Brain microvascular endothelial cell (primary cell): ENCODE results near the gene HELT.
"Not testable (repeated sequence)": the region's sequence is repeated elsewhere in the genome, so short reads cannot be mapped to it uniquely, and the experiment has no call there.

Experiments
- DNase-seq: peaks from one replicate; pipeline ENCODE4 v3.0.0-alpha.2; 2020
- H3K27ac ChIP-seq: fragments of 250-450 bp; sonication (Bioruptor Pico); 2 replicates; pipeline ENCODE4 v1.5.1; 2020; ENCODE audit warnings: mild to moderate bottlenecking, moderate library complexity
- H3K27me3 ChIP-seq: fragments of 250-450 bp; sonication (Bioruptor Pico); replicated peaks from 2 replicates; pipeline ENCODE4 v1.5.1; 2020; ENCODE audit warnings: mild to moderate bottlenecking
- H3K36me3 ChIP-seq: fragments of 250-450 bp; sonication (Bioruptor Pico); replicated peaks from 2 replicates; pipeline ENCODE4 v1.5.1; 2020; ENCODE audit warnings: mild to moderate bottlenecking
- H3K4me3 ChIP-seq: 2 replicates; pipeline ENCODE4 v1.5.1; 2011; ENCODE audit warnings: low read depth, mild to moderate bottlenecking, control low read depth, low read length, moderate library complexity
- in situ Hi-C: cut with HindIII; loops from 2 replicates; pipeline ENCODE4 v1.10.0; 2017; ENCODE audit warnings: low sequenced_read_pairs, low pct_ligation_motif_present
- TF ChIP-seq, protein P1 (sequence below): IDR thresholded peaks from 2 replicates; pipeline ENCODE4 v1.5.1; 2011; ENCODE audit warnings: low read depth, mild to moderate bottlenecking, moderate library complexity, low read length, control low read depth, inconsistent platforms; ENCODE audit errors: missing control alignments

Gene HELT

DNA sequence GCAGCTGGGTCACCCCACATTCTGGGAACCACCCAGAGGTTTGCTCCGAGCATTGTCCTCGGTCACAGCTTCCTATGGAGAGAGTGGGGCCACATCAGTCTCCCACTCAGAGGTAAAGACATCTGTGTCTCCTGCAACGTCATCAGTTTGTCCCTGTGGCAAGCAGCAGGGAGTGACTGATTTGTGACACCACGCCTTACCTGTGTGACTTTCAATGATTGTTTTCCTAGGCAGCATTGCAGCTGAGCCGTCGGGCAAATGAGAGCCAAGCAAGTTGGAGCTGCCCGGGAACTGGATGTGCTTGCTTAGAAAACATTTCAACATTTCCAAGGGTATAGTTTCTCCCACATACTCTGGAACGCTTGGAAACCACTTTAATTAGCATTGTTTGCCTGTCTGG, 29.7 kb upstream of the HELT start:
- DNase-seq = no peak
- no peak overlapping the region for H3K27ac ChIP-seq
- H3K4me3 ChIP-seq = no peak overlapping the region
- in situ Hi-C loops = no loop called here
- TF ChIP-seq, protein P1, sequence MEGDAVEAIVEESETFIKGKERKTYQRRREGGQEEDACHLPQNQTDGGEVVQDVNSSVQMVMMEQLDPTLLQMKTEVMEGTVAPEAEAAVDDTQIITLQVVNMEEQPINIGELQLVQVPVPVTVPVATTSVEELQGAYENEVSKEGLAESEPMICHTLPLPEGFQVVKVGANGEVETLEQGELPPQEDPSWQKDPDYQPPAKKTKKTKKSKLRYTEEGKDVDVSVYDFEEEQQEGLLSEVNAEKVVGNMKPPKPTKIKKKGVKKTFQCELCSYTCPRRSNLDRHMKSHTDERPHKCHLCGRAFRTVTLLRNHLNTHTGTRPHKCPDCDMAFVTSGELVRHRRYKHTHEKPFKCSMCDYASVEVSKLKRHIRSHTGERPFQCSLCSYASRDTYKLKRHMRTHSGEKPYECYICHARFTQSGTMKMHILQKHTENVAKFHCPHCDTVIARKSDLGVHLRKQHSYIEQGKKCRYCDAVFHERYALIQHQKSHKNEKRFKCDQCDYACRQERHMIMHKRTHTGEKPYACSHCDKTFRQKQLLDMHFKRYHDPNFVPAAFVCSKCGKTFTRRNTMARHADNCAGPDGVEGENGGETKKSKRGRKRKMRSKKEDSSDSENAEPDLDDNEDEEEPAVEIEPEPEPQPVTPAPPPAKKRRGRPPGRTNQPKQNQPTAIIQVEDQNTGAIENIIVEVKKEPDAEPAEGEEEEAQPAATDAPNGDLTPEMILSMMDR = no peak
- no peaks in the 10 kb centered on the region for H3K36me3 ChIP-seq
- no peaks in the 10 kb centered on the region for H3K27me3 ChIP-seq

DNA sequence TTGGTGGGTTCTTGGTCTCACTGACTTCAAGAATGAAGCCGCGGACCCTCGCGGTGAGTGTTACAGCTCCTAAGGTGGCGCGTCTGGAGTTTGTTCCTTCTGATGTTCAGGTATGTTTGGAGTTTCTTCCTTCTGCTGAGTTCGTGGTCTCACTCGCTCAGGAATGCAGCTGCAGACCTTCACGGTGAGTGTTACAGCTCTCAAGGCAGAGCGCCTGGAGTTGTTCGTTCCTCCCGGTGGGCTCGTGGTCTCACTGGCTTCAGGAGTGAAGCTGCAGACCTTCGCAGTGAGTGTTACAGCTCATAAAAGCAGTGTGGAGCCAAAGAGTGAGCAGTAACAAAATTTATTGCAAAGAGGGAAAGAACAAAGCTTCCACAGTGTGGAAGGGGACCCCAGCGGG, 29.0 kb upstream of the HELT start:
- DNase-seq, H3K36me3 ChIP-seq, H3K27ac ChIP-seq, H3K4me3 ChIP-seq, H3K27me3 ChIP-seq, in situ Hi-C loops: not testable (repeated sequence)

DNA sequence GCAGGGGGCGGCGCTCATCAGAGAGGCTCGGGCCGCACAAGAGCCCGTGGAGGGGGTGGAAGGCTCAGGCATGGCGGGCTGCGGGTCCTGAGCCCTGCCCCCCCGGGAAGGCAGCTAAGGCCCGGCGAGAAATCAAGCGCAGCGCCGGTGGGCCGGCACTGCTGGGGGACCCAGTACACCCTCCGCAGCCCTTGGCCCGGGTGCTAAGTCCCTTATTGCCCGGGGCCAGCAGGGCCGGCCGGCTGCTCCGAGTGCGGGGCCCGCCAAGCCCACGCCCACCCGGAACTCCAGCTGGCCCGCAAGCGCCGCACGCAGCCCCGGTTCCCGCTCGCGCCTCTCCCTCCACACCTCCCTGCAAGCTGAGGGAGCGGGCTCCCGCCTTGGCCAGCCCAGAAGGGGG, 28.2 kb upstream of the HELT start:
- H3K4me3 ChIP-seq, H3K36me3 ChIP-seq, H3K27me3 ChIP-seq, DNase-seq, in situ Hi-C loops, H3K27ac ChIP-seq: not testable (repeated sequence)

DNA sequence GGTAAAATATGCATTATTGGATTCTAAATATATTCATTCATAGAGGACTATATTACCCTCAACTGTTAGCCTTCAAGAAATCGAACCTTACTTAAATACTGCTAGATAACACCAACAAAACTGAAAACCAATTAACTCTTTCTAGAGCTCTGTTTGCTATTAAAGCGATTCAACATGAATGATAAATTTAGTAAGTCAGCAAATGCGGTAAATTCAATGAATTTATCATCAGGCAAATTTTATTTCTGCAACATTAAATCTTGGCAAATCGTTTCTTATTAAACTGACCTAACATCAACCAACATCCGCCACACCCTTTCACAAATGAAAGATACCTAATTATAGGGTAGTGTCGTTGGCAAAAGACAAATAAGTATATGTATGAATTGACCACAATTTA, 26.4 kb upstream of the HELT start:
- Histone ChIP-seq H3K36me3 (no peaks in the 10 kb centered on the region), H3K27me3 (no peaks in the 10 kb centered on the region), H3K4me3 (no peak overlapping the region), H3K27ac (no peak overlapping the region)
- TF ChIP-seq, protein P1 = no peak
- no peak for DNase-seq
- in situ Hi-C loops = no loop called here

DNA sequence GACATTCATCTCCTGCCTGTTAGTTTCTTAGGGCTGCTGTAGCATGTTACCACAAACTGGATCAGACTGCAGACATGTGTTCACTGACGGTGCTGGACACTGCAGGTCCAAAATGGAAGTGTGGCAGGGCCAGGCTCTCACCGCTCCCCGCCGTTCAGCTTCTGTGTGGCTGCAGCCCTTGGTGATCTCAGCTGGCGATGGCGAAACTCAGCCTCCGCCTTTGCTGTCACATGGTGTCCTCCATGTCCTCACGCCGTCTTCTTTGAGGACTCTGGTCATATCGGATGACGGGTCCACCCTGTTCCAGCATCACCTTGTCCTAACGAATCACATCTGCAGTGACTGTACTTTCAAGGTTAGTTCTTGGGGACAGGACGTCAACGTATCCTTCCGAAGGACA, 25.9 kb upstream of the HELT start:
- TF ChIP-seq, protein P1 = no peak
- DNase-seq = no peak
- no peak overlapping the region for H3K4me3 ChIP-seq
- H3K36me3 ChIP-seq = no peaks in the 10 kb centered on the region
- no peaks in the 10 kb centered on the region for H3K27me3 ChIP-seq
- H3K27ac ChIP-seq = no peak overlapping the region
- in situ Hi-C loops = no loop called here

DNA sequence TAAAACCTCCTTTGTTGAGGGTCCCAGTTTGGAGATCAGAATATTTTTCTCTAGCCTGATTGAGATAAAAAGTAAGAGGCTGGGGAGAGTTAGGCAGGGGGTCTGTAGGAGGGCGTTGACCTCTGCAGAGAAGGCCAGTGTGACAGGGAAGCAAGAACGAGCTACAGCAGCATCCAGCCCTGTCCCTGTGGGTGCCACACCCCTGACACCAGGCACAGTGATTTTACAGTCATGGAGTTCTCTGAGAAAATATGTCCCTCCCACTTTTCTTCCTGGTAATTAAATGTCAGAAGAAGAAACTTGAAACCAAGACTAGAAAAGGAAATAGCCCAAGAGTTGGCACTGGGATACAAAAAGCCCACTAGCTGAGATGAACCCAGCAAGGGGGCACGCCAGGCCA, 25.0 kb upstream of the HELT start:
- DNase-seq = no peak
- in situ Hi-C loops = no loop called here
- Histone ChIP-seq H3K36me3 (no peaks in the 10 kb centered on the region), H3K27ac (no peak overlapping the region), H3K27me3 (no peaks in the 10 kb centered on the region), H3K4me3 (no peak overlapping the region)
- TF ChIP-seq, protein P1 = no peak

DNA sequence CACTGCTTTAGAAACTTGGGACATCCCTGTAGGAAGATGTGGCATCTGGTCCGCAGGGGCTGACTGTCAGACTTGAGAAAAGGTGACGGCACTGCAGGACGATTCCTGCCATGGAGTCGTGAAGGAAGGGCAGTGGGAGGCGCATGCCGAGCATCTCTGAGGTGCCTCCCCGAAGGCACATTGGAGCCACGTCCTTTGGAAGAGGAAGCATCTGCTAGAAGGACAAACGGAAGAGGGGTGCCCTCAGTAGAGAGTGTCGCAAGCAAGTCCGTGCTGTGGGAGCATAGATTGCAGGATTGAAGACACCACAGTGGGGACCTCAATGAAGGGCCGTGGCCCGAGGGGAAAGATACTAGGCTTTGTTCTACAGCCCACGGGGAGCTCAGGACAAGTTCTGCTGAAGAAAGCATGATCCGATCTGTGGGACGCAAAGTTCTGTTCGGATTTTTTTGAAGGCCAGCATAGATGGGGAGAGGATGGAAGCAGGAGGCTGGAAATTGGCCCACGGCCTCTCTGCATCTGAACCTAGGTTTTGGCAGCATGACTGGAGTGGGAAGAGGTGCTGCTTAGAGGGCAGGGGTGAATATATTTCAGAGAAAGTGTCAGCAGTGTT, 24.2 kb upstream of the HELT start:
- Histone ChIP-seq H3K36me3 (no peaks in the 10 kb centered on the region), H3K27ac (no peak overlapping the region), H3K27me3 (no peaks in the 10 kb centered on the region), H3K4me3 (no peak overlapping the region)
- in situ Hi-C loops = no loop called here
- DNase-seq = no peak
- TF ChIP-seq, protein P1 = no peak
